ENCODE measurements around the gene USF1. TPM values are rescaled to one million over a fixed set of nuclear protein-coding genes. Genes with fewer than 3 reads are reported as not detected.

Gene USF1
- total RNA-seq, 4 donors from 2014 or later, result 41.9 to 55.1 (median 49.1) TPM

- Histone ChIP-seq H3K27ac (no peak overlapping the region), H3K36me3 (peaks cover 0 to 9% of the 10 kb centered on the region in 2 donors), H3K9me3 (no peaks in the 10 kb centered on the region), H3K4me1 (no peaks in the 10 kb centered on the region), H3K27me3 (no peaks in the 10 kb centered on the region), H3K4me3 (no peak overlapping the region)
- in situ Hi-C loops (cut with MboI; ENCODE audit: low sequenced_read_pairs in 4 of 4) (no loop called here), intact Hi-C loops (cut with DNase I; ENCODE audit: low total_unique reads) (no loop called here)
- DNase-seq (no peak), ATAC-seq (no peak)
- TF ChIP-seq POLR2A (IDR thresholded peaks at IDR 0.05), result no peak
- no peak for TF ChIP-seq CTCF (IDR thresholded peaks at IDR 0.05 in 4 of 5, conservative IDR thresholded peaks at IDR 0.05 in 1 of 5)
Measured at GRCh38 chr1:161001525-161001924, 44.3 kb downstream of the USF1 start.

GRCh38 chr1:161000736-161001480 is 44.9 kb downstream of the USF1 start:
- Histone ChIP-seq H3K4me3 (no peak overlapping the region), H3K4me1 (no peaks in the 10 kb centered on the region), H3K27ac (no peak overlapping the region), H3K9me3 (no peaks in the 10 kb centered on the region), H3K36me3 (peaks cover 0 to 9% of the 10 kb centered on the region in 2 donors), H3K27me3 (no peaks in the 10 kb centered on the region)
- TF ChIP-seq POLR2A (IDR thresholded peaks at IDR 0.05) (no peak), CTCF (IDR thresholded peaks at IDR 0.05 in 4 of 5, conservative IDR thresholded peaks at IDR 0.05 in 1 of 5) (no peak)
- ATAC-seq (no peak), DNase-seq (no peak)
- in situ Hi-C loops (cut with MboI; ENCODE audit: low sequenced_read_pairs in 4 of 4) (no loop called here), intact Hi-C loops (cut with DNase I; ENCODE audit: low total_unique reads) (no loop called here)

GRCh38 chr1:160999376-160999775 is 46.4 kb downstream of the USF1 start:
- Histone ChIP-seq H3K9me3 (no peaks in the 10 kb centered on the region), H3K4me1 (no peaks in the 10 kb centered on the region), H3K27me3 (no peaks in the 10 kb centered on the region), H3K27ac (no peak overlapping the region), H3K4me3 (no peak overlapping the region), H3K36me3 (peaks cover 0 to 9% of the 10 kb centered on the region in 2 donors)
- in situ Hi-C loops (cut with MboI; ENCODE audit: low sequenced_read_pairs in 4 of 4) (loop anchor here in 2 of 4 donors (10.0 kb wide), 1 partner anchor 95 kb away; the partner anchor contains the start of gene KLHDC9 (in 2 of the 2)), intact Hi-C loops (cut with DNase I; ENCODE audit: low total_unique reads) (no loop called here)
- ATAC-seq (no peak), DNase-seq (no peak)
- TF ChIP-seq CTCF (IDR thresholded peaks at IDR 0.05 in 4 of 5, conservative IDR thresholded peaks at IDR 0.05 in 1 of 5), result no peak
- no peak for TF ChIP-seq POLR2A (IDR thresholded peaks at IDR 0.05)

- intact Hi-C loops (cut with DNase I; ENCODE audit: low total_unique reads), result loop anchor here (1.0 kb wide), 1 partner anchor 100 kb away; no protein-coding TSS in a partner anchor
- Histone ChIP-seq H3K36me3 (peaks cover 0 to 9% of the 10 kb centered on the region in 2 donors), H3K4me3 (no peak overlapping the region), H3K9me3 (no peaks in the 10 kb centered on the region), H3K27me3 (no peaks in the 10 kb centered on the region), H3K27ac (peak overlapping the region in 3 of 4 donors; percentile 59 to 70 (median 62)), H3K4me1 (no peaks in the 10 kb centered on the region)
- in situ Hi-C loops (cut with MboI; ENCODE audit: low sequenced_read_pairs in 4 of 4), result loop anchor here in 2 of 4 donors (10.0 kb wide), 1 partner anchor 97 kb away; the partner anchor contains the start of gene KLHDC9 (in 2 of the 2)
- peak; percentile 56 to 72 for ATAC-seq
- peak in 1 of 2 donors; percentile 16 for DNase-seq
- TF ChIP-seq CTCF (IDR thresholded peaks at IDR 0.05 in 4 of 5, conservative IDR thresholded peaks at IDR 0.05 in 1 of 5) (peak in 3 of 5 experiments; percentile 47 to 53 (median 51)), POLR2A (IDR thresholded peaks at IDR 0.05) (no peak)
Measured at GRCh38 chr1:160997323-160998038, 48.3 kb downstream of the USF1 start.

Measured in gastrocnemius medialis (tissue), 4 donors.